Measurements from ENCODE around the gene DIP2B.

DIP2B gene

DNA sequence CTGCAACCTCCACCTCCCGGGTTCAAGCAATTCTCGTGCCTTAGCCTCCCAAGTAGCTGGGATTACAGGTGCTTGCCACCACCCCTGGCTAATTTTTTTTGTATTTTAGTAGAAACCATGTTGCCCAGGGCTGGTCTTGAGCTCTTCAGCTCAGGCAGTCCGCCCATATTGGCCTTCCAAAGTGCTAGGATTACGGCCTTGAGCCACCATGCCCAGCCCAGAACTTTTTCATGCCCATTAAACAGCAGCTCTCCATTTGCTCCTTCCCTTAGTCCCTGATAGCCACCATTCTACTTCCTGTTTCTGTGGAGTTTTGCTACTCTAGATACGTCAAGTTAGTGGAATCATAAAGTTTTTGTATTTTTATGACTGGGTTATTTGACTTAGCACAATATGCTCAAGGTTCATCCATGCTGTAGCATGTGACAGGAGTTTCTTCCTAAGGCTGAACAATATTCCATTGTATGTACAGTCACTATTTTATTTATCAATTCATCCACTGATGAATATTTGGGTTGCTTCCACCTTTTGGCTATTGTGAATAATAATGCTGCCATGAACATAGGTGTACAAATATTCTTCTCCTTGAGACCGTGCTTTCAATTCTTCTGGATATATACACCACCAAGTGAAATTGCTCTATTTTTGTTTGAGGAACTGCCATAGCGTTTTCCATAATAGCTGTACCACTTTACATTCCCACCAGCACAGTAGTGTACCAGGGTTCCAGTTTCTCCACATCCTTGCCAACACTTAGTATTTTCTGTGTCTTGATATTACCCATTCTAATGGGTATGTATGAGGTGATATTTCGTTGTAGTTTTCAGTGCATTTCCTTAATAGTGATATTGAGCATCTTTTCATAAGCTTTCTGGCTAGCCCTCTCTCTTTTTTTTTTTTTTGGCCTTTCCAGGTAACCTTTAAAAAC is 274.1 kb downstream of the DIP2B start:
- DNase-seq: no peak

DNA sequence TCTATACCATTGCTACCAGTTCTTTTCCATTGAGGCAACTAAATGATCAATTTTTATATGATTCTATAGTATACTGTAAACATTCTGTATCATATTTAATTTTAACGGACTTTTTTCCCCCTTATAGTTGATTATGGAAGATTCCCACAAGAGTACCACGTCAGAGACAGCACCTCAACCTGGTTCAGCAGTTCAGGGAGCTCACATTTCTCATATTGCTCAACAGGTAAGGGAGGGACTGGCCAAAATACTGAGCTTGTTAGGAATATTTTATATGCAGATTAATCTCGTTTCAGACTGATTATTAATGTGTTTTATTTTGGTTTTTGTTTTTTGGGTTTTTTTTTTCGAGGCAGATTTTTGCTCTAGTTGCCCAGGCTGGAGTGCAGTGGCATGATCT is 275.2 kb downstream of the DIP2B start:
- no peak for DNase-seq

DNA sequence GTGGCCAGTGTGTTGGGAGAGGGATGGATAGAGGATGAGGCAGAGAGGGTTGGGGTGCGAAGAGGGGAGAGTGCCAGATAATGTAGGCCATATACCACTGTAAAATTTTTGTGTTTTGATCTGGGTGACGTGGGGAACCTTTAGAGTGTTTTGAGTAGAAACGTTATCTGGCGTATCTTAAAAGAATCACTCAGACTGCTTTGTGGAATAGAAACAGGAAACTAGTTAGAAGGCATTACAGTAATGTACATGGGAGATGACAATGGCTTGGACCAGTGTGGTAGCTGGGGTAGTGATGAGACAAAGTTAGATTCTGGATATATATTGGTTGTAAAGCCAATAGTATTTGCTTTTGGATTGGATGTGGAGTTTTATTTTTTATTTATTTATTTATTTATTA is 279.7 kb downstream of the DIP2B start:
- DNase-seq: no peak

DNA sequence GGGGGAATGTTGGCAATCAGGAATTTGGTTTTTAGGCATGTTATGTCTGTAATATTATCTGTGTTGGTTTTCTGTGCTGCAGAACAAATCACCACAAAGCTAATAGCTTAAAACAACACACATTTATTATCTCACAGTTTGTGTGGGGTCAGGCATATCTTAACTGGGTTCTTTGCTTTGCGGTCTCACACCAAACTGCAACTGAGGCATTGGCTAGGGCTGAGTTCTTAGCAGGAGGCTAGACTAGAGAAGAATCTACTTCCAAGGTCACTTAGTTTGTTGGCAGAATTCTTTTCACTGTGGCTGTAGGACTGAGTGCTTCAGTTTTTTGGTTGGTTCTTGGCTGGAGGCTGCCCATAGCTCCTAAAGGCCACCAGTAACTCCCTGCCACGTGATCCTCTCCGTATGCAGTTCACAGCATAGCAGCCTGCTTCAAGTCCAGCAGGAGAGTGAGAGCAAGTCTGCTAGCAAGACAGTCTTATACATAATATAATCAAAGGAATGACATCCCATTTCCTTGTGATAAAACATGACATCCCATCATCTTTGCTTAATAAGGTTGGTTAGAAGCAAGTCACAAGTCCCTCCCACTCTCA is 280.7 kb downstream of the DIP2B start:
- no peak for DNase-seq

DNA sequence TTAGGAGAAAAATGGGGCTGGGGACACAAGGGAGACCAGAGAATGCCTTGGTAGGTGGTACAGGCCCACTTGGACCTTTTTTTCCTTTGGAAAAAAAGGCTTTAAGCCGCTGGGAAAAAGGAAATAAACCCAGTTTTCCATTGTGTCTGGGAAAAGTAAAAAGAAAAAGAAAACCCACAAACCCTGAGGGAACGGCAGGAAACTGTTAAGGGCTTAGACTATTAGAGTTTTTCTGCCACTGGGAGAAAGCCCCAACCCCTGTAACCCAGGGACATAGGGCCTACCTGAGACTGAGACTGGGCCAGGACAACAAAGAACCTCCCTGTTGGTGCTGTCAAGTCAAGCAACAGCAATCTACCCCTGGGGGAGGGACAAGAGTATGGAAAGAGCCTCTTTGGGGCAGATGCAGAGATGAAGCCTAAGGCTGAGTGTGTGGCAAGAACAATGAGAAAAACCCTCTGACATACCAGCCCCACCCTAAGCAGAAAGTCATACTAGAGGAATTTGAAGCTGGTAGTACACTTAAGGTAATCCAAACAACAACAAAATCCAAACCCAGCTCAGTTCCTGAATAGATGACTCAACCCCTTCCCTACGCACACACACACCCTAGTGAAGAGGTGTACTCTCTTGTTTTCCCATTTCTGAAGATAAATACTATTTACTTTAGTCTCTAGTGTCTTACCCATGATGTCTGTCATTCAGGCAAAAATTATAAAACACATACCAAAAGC is 281.9 kb downstream of the DIP2B start:
- no peak for DNase-seq

DNA sequence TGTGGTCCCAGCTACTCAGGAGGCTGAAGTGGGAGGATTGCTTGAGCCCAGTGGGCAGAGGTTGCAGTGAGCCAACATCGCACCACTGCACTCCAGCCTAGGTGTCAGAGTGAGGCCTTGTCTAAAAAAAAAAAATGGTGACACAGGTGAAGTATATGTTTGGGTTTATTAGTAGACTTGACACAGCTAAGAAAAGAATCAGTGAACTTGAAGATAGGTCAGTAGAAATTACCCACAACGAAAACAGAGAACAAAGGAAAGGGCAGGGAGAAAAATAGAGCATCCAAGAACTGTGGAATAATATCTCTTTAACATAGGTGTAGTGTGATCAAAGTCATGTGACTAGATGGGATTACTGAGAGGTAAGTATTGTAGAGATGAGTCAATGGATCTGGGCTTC is 282.8 kb downstream of the DIP2B start:
- no peak for DNase-seq

DNA sequence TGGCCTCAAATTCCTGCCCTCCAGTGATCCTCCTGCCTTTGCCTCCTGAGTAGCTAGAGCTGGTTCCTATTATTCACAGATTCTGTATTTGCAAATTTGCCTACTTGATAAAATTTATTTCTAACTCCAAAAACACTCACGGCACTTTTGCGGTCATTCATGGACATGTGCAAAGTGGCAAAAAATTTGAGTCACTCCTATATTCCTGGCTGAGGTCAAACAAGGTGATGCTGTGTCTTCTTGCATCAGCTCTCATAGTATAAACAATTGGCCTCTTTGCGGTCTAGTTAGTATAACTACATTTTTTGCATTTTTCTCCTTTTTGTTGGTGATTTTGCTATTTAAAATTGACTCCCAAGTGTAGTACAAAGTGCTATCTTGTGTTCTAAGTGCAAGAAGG is 283.8 kb downstream of the DIP2B start:
- DNase-seq: no peak

DNA sequence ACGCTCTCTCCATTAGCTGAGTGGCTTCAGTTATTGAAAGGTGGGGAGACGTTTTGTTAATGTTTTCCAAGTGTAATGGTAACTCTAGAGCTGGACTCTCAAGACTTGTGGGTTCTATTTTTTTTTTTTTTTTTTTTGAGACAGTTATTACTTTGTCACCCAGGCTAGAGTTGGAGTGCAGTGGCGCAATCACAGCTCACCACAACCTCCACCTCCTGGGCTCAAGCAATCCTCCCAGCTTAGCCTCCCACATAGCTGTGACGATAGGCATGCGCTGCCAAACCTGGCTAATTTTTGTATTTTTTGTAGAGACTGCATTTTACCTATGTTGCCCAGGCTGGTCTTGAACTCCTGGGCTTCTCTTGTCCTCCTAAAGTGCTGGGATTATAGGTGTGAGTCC is 285.3 kb downstream of the DIP2B start:
- no peak for DNase-seq

Measured in NCI-H1930 (cell line).